Dedifferentiated amniotic fluid mesenchymal stem cell (primary cell): ENCODE measurements around the gene ARSK.

ENCODE experiments used
- DNase-seq: peaks from one replicate; pipeline ENCODE4 v3.0.0-alpha.2; 2016; ENCODE audit errors: extremely low spot score

The ARSK gene

DNA sequence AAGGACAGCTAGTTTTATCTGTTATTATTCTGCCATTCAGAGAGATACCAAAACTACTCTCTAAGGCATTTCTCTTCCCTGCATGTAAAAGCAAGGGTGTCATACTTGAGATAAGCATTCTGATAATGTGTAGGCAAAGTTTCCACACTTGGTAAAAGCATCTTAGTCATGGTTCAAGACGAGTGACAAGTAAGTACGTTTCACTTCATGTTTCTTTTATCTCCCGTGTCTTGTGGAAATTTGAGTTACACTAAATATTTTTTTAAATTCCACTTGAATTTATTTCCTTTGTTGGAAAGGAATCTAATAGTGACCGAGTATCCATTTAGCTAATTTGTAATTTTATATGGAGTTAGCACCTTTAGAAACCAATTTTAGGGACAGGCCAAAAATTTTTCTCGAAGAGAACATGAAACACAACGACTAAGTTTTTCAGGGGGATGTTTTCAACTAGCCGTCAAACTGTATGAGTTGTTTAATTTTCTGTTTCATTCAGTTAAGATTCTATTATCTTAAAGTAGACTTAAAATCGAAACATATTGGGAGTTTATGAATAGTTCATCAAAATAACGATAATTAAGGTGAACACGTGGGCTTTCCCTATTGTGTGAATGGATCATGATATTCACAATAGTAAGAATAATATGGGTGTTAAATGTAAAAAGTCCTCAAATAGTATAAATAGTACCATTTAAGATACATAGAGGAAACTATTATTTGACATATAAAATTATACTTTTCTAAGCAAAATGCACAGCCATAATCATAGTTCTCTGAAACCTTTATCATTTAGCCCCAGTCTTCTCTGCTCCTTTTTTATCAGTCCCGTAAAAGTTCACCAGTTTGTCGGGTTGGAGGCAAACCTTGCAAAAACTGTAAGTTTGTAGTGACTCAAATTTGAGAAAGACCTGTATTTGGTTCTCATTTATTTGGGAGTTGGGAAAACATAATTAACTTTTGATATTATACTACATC, 93.3 kb downstream of the ARSK start:
- no peak for DNase-seq

- DNase-seq: no peak
Measured at GRCh38 chr5:95649274-95649673, 94.4 kb downstream of the ARSK start.

DNA sequence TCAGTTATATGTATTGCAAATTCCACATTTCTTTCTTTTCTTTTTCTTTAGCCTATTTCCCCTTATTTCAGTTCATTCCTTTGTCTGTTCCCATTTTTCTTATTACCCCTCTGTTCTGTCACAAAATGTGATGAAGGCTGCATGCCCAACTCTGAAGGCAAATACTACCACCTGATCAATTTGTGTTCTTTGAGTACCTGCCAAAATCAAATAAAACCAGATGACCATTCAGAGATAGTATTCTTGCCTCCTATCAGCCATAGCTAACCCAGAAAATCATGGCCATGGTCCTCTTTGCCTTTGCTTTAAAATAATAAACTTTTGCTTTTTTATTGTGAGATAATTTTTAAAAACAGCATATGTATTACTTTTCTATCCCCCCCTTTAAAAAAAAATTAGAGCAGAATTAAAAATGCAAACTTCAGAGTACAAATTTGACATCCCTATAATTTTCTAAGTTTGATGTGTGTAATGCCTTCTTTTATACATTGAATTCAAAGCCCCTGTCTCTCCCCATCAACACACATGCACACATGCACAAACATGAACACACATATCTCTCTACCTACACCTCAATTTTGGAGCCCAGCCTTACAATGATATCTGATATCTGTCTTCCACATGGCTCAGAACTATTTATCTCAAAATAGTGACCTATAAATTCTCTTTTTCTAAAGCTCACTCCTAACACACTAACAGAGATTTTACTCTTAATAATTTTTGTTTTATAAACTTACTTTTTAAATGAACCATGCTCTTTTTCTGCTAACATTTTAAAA, 95.1 kb downstream of the ARSK start:
- DNase-seq: no peak

- DNase-seq: no peak
Measured at GRCh38 chr5:95652849-95653248, 97.9 kb downstream of the ARSK start.

DNA sequence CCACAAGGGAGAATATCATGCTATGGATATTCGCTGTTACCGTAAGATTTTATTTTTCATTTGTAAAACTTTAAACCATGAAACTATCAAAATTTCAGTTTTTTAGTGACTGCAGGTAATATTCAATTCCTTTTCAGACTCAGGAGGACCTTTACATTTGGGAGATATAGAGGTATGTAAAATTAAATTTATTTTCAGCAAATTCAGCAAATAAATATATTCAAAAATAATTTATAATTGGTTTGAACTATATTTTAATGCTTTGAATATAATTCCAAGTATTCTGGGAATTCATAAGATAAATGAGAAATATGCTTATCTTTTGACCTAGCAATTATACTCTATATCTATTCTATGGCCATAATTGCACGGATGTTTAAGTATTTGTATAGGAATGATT, 99.3 kb downstream of the ARSK start:
- no peak for DNase-seq
